ENCODE results near the gene ANKZF1.
"Not testable (repeated sequence)": the region's sequence is repeated elsewhere in the genome, so short reads cannot be mapped to it uniquely, and the experiment has no call there.

ANKZF1 gene

DNA sequence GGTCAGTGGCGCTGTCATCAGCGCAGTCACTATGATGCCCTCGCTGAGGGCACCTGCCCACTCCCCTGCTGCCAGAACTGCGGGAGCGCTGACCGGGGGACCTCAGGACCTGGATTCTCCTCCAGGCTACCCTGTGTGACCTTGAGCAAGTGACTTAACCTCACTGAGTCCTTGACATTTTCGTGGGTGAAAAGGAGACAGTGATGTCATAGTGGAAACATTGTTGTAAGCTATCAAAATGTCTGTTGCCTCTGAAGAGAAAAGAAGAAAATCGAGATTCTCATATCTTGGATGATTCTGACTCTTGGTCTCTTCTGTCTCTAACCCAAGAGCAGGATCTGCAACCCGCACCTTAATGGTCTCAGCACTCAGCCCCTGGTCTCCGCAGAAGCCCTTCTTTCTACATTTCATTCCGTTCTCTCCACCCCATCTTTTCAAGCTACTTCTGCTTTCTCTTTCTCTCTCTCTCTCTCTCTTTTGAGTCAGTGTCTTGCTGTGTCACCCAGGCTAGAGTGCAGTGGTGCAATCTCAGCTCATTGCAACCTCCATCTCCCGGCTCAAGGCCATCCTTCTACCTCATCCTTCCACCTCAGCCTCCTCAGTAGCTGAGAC lies 25.1 kb downstream of the ANKZF1 start:
- peaks cover 36% of the 10 kb centered on the region for H3K36me3 ChIP-seq (ENCODE audit: insufficient read depth, low read length)
- 0 out of 2 replicates have a peak, but pooled peaks cover 5% of the 10 kb centered on the region for H3F3A ChIP-seq (ENCODE audit: insufficient read depth, low read length)
- peak overlapping the region; percentile 83 for H3K4me3 ChIP-seq (ENCODE audit: low read depth, low read length, poor library complexity, severe bottlenecking)
- TF ChIP-seq, protein P1, sequence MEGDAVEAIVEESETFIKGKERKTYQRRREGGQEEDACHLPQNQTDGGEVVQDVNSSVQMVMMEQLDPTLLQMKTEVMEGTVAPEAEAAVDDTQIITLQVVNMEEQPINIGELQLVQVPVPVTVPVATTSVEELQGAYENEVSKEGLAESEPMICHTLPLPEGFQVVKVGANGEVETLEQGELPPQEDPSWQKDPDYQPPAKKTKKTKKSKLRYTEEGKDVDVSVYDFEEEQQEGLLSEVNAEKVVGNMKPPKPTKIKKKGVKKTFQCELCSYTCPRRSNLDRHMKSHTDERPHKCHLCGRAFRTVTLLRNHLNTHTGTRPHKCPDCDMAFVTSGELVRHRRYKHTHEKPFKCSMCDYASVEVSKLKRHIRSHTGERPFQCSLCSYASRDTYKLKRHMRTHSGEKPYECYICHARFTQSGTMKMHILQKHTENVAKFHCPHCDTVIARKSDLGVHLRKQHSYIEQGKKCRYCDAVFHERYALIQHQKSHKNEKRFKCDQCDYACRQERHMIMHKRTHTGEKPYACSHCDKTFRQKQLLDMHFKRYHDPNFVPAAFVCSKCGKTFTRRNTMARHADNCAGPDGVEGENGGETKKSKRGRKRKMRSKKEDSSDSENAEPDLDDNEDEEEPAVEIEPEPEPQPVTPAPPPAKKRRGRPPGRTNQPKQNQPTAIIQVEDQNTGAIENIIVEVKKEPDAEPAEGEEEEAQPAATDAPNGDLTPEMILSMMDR (IDR thresholded peaks at IDR 0.05; ENCODE audit: low read length) = no peak; the same call in 1 of the 2 replicates
- TF ChIP-seq EZH2 (IDR thresholded peaks at IDR 0.05; ENCODE audit: borderline replicate concordance, low read length) = no peak
- no peaks in the 10 kb centered on the region for H3K9me2 ChIP-seq (ENCODE audit: low read depth, low read length)
- H3K4me1 ChIP-seq (ENCODE audit: insufficient read depth, low read length, severe bottlenecking) = peaks cover 44% of the 10 kb centered on the region
- peak overlapping the region; percentile 88 for H3K27ac ChIP-seq (ENCODE audit: low read depth, low read length, poor library complexity, severe bottlenecking)
- no peaks in the 10 kb centered on the region for H3K9me3 ChIP-seq (ENCODE audit: low read length)
- peak overlapping the region; percentile 89 for H3K9ac ChIP-seq (ENCODE audit: low read length)
- H3K79me2 ChIP-seq (ENCODE audit: insufficient read depth, low read length) = no peaks in the 10 kb centered on the region
- H4K20me1 ChIP-seq (ENCODE audit: insufficient read depth, low read length) = no peaks in the 10 kb centered on the region
- peak overlapping the region; percentile 79 for H3K4me2 ChIP-seq (ENCODE audit: low read length)
- H3K27me3 ChIP-seq (ENCODE audit: insufficient read depth, low read length) = no peaks in the 10 kb centered on the region
- no peak overlapping the region for H2AFZ ChIP-seq (ENCODE audit: low read length)

DNA sequence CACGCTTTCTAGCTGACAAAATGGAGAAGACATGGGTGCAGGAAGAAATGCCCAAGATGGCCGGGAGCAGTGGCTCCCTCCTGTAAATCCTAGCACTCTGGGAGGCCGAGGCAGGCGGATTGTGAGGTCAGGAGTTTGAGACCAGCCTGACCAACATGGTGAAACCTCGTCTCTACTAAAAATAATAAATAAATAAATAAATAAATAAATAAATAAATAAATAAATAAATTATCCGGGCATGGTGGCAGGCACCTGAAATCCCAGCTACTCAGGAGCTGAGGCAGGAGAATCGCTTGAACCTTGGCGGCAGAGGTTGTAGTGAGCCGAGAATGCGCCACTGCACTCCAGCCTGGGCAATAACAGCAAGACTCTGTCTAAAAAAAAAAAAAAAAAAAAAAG lies 29.3 kb downstream of the ANKZF1 start:
- not testable (repeated sequence) for H3F3A ChIP-seq (ENCODE audit: insufficient read depth, low read length); H4K20me1 ChIP-seq (ENCODE audit: insufficient read depth, low read length); H3K9ac ChIP-seq (ENCODE audit: low read length); H3K9me3 ChIP-seq (ENCODE audit: low read length); H3K27me3 ChIP-seq (ENCODE audit: insufficient read depth, low read length); H3K27ac ChIP-seq (ENCODE audit: low read depth, low read length, poor library complexity, severe bottlenecking); H3K4me3 ChIP-seq (ENCODE audit: low read depth, low read length, poor library complexity, severe bottlenecking); H3K79me2 ChIP-seq (ENCODE audit: insufficient read depth, low read length); H2AFZ ChIP-seq (ENCODE audit: low read length); H3K4me2 ChIP-seq (ENCODE audit: low read length); H3K9me2 ChIP-seq (ENCODE audit: low read depth, low read length)
- H3K4me1 ChIP-seq (ENCODE audit: insufficient read depth, low read length, severe bottlenecking) = peaks cover 14% of the 10 kb centered on the region
- peaks cover 14% of the 10 kb centered on the region; the same call in 1 of the 2 replicates for H3K36me3 ChIP-seq (ENCODE audit: insufficient read depth, low read length)

DNA sequence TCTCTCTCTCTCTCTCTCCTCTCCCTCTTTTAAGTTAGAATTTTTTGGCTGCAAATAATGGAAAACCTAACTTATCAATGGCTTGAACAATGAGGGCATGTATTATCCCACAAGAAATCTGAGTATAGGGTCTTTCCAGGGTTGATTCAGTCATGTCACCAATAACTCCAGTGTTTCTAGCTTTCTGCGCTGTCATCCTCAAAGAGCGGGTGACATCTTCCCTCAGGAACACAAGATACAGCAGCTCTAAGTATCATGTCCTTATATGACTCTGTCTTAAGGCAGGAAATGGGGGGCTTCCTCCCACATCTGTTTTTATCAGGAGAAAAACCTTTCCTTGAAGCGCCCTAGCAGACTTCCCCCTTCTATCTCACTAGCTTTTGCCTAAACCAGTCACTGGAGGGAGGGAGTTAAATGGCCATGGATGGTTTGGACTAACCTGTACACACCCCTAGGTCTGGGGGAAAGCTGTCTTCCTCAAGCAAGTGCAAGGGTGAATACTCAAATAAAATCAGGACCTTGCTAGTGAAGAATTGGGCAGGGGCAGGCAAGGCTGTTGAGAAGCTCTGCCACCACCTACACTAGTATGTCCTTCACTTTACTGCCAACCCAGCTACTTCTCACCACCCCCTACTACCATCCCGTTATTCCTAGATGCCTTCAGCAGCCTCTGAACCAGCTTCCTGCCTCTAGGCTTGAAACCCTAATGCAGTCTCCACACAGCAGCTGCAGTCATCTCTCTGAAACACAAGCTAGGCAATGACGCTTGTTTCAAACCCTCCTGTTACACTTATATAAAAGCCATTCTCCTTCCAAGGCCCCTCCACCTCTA lies 31.6 kb downstream of the ANKZF1 start:
- no peak overlapping the region; the same call in 1 of the 2 replicates for H3K9ac ChIP-seq (ENCODE audit: low read length)
- no peaks in the 10 kb centered on the region for H3K9me3 ChIP-seq (ENCODE audit: low read length)
- no peaks in the 10 kb centered on the region for H4K20me1 ChIP-seq (ENCODE audit: insufficient read depth, low read length)
- TF ChIP-seq, protein P1 (IDR thresholded peaks at IDR 0.05; ENCODE audit: low read length) = no peak
- no peak overlapping the region for H3K4me2 ChIP-seq (ENCODE audit: low read length)
- H3K79me2 ChIP-seq (ENCODE audit: insufficient read depth, low read length) = no peaks in the 10 kb centered on the region
- H3K9me2 ChIP-seq (ENCODE audit: low read depth, low read length) = no peaks in the 10 kb centered on the region
- no peak overlapping the region for H2AFZ ChIP-seq (ENCODE audit: low read length)
- 0 out of 2 replicates have a peak, but pooled peaks cover 1% of the 10 kb centered on the region for H3F3A ChIP-seq (ENCODE audit: insufficient read depth, low read length)
- H3K27me3 ChIP-seq (ENCODE audit: insufficient read depth, low read length) = no peaks in the 10 kb centered on the region
- peaks cover 14% of the 10 kb centered on the region; the same call in 1 of the 2 replicates for H3K36me3 ChIP-seq (ENCODE audit: insufficient read depth, low read length)
- no peaks in the 10 kb centered on the region for H3K4me1 ChIP-seq (ENCODE audit: insufficient read depth, low read length, severe bottlenecking)
- H3K4me3 ChIP-seq (ENCODE audit: low read depth, low read length, poor library complexity, severe bottlenecking) = no peak overlapping the region
- H3K27ac ChIP-seq (ENCODE audit: low read depth, low read length, poor library complexity, severe bottlenecking) = no peak overlapping the region
